Activated CD4-positive, alpha-beta memory T cell treated with anti-CD3 and anti-CD28 coated beads, Interleukin-2, amount 10 ng/mL, durations not matched to agents 7 days and 5 days (primary cell): ENCODE results near the gene ZNF827. TPM values are rescaled to one million over a fixed set of nuclear protein-coding genes. Genes with fewer than 3 reads are reported as not detected.

ENCODE experiments used
- CTCF ChIA-PET: fragments of 350-600 bp; sonication (Branson Sonifier 250); formaldehyde crosslinking; loops from one replicate; lab custom pipeline; 2021; ENCODE audit warnings: antibody characterized with exemption, inconsistent platforms; lab: Charles Lee
- POLR2A ChIA-PET: fragments of 350-600 bp; sonication (Branson Sonifier 250); formaldehyde crosslinking; loops from one replicate; lab custom pipeline; 2021; ENCODE audit warnings: antibody characterized with exemption; lab: Charles Lee
- DNase-seq: peaks from one replicate; pipeline ENCODE4 v3.0.0-alpha.2; 2020
- H3K27ac Mint-ChIP-seq: one replicate; pipeline ENCODE4 v1.8.0; 2021; ENCODE audit warnings: mild to moderate bottlenecking, mixed read lengths
- H3K27me3 Mint-ChIP-seq: one replicate; pipeline ENCODE4 v1.8.0; 2021; ENCODE audit warnings: mixed read lengths
- H3K36me3 Mint-ChIP-seq: one replicate; pipeline ENCODE4 v1.8.0; 2021; ENCODE audit warnings: low read depth, mixed read lengths
- H3K4me1 Mint-ChIP-seq: one replicate; pipeline ENCODE4 v1.8.0; 2021; ENCODE audit warnings: mixed read lengths
- H3K4me3 Mint-ChIP-seq: one replicate; pipeline ENCODE4 v1.8.0; 2021; ENCODE audit warnings: mild to moderate bottlenecking, mixed read lengths
- H3K9me3 Mint-ChIP-seq: one replicate; pipeline ENCODE4 v1.8.0; 2021; ENCODE audit warnings: mixed read lengths
- total RNA-seq, 2 experiments: library from RNA; stranded (reverse); gene quantifications; one replicate each; pipeline ENCODE4 v1.2.3, GENCODE V29; 2021

The ZNF827 gene
- total RNA-seq, 2 experiments from 2014 or later, result 7.9 to 10.3 TPM

GRCh38 chr4:145939856-145940255 lies 1.2 kb upstream of the ZNF827 start:
- Mint-ChIP-seq H3K4me1 (peaks cover 18% of the 10 kb centered on the region), H3K9me3 (no peaks in the 10 kb centered on the region), H3K4me3 (no peak overlapping the region), H3K27me3 (peaks cover 16% of the 10 kb centered on the region), H3K27ac (no peak overlapping the region), H3K36me3 (peaks cover 3% of the 10 kb centered on the region)
- CTCF ChIA-PET, result interaction anchor here (0.9 to 1.3 kb wide), 3 partner anchors 12 to 323 kb away, joined by 3 to 4 read pairs (median 4); no protein-coding TSS in a partner anchor
- no peak for DNase-seq
- POLR2A ChIA-PET, result no interaction called here

- ChIA-PET POLR2A (interaction anchor here (0.9 to 4.5 kb wide), 4 partner anchors 130 to 321 kb away, joined by 3 to 26 read pairs (median 4); partner anchors contain the start of gene MMAA), CTCF (interaction anchor here (1.0 to 1.3 kb wide), 4 partner anchors 12 to 320 kb away, joined by 3 to 4 read pairs (median 4); partner anchors contain the start of gene MMAA)
- no peaks in the 10 kb centered on the region for H3K9me3 Mint-ChIP-seq
- no peak for DNase-seq
- peaks cover 22% of the 10 kb centered on the region for H3K4me1 Mint-ChIP-seq
- H3K27me3 Mint-ChIP-seq, result peaks cover 16% of the 10 kb centered on the region
- peaks cover 3% of the 10 kb centered on the region for H3K36me3 Mint-ChIP-seq
- no peak overlapping the region for H3K27ac Mint-ChIP-seq
- no peak overlapping the region for H3K4me3 Mint-ChIP-seq
Observed at GRCh38 chr4:145939441-145939750, 773 bp upstream of the ZNF827 start.

DNA sequence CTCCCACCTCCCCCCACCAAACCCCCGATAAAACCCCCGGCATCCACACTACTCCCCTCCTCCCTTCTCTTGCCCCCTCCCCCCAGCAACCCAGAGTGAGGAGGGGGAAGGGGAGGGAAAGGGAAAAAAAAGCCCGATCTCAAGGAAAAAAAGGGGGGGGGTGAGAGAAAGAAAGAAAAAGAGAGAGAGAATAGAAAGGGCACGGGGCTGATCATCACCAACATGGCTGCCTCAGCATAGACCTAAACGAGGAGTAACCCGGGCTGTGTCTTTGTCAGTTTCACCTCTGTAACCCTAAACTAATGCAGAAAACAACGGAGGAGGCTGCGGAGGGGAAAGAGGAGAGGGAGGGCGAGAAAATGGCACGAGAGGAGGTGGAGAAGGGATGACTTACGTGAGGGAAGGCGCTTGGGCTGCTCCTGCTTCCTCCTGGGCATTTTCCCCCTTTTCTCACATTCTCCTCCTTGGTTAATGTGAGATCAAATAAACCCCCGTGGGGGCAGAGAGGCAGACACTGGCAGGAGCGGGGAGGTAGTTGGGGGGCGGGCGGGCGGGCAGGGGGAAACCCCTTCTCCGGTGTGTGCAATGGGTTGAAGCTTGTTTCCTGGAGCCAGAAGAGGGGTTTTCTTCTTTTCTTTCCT lies 532 bp downstream of the ZNF827 start:
- peaks cover 12% of the 10 kb centered on the region for H3K27me3 Mint-ChIP-seq
- peak overlapping the region; percentile 77 for H3K27ac Mint-ChIP-seq
- peak overlapping the region; percentile 91 for H3K4me3 Mint-ChIP-seq
- no peaks in the 10 kb centered on the region for H3K9me3 Mint-ChIP-seq
- H3K4me1 Mint-ChIP-seq, result peaks cover 26% of the 10 kb centered on the region
- H3K36me3 Mint-ChIP-seq, result peaks cover 3% of the 10 kb centered on the region
- CTCF ChIA-PET, result interaction anchor here (0.6 to 1.3 kb wide), 5 partner anchors 19 to 337 kb away, joined by 3 to 4 read pairs (median 3); no protein-coding TSS in a partner anchor
- peak; percentile 41 for DNase-seq
- POLR2A ChIA-PET, result interaction anchor here (1.4 to 4.5 kb wide), 3 partner anchors 107 to 319 kb away, joined by 4 to 26 read pairs (median 5); partner anchors contain the start of gene MMAA

DNA sequence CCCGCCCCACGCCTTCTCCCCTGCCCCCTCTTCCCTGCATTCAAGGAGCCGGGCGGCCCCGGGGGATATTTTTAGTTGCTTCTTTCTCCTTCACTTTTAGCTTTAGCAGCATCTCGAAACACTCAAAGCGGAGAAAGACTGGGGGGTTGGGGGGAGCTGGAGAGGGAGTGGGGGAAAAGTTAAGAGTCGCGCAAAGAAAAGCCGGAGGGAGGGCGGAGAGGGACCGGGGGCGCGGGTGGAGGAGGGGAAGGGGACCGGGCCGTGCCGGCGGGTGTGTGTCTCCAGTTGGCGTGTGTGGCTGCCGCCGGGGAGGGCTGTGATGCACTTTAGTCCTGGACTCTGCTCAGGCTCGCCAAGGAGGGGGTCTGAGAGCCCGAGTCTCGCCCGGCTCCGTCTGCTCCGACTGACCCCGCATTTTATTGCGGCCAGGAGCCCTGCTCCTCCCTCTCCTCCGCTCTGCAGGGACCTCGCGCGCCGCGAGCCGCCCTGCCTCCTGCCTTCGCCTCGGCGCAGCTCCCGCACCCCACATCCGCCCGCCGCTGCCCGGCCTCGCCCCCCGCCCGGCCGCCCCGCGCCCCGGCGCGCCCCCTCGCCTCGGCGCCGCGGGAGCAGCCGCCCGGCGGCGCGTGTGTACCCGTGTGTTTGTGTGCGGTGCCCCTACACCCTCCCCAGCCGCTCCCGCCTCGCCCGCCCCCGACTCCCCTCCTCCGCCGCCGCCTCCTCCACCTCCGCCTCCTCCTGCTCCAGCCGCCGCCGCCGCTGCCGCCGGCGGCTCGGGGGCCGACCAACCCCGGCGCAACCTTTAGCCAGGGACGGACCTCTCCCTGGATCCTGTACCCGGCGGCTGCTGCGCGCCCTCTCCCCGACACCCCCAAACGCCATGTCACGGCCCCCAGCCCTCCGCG lies 1.4 kb downstream of the ZNF827 start:
- Mint-ChIP-seq H3K36me3 (peaks cover 7% of the 10 kb centered on the region), H3K4me3 (peak overlapping the region; percentile 91), H3K4me1 (peaks cover 26% of the 10 kb centered on the region), H3K27ac (peak overlapping the region; percentile 63), H3K9me3 (no peaks in the 10 kb centered on the region), H3K27me3 (peaks cover 12% of the 10 kb centered on the region)
- ChIA-PET CTCF (interaction anchor here (0.6 to 0.7 kb wide), 3 partner anchors 121 to 1244 kb away, joined by 3 to 4 read pairs (median 3); no protein-coding TSS in a partner anchor), POLR2A (interaction anchor here (1.0 to 4.5 kb wide), 3 partner anchors 106 to 319 kb away, joined by 4 to 26 read pairs (median 5); partner anchors contain the start of gene MMAA)
- DNase-seq, result peak; percentile 61

- peaks cover 26% of the 10 kb centered on the region for H3K4me1 Mint-ChIP-seq
- peak overlapping the region; percentile 91 for H3K4me3 Mint-ChIP-seq
- DNase-seq, result peak; percentile 65
- peaks cover 12% of the 10 kb centered on the region for H3K27me3 Mint-ChIP-seq
- ChIA-PET POLR2A (interaction anchor here (1.0 to 4.5 kb wide), 3 partner anchors 106 to 318 kb away, joined by 4 to 26 read pairs (median 5); partner anchors contain the start of gene MMAA), CTCF (interaction anchor here (0.7 to 1.3 kb wide), 3 partner anchors 25 to 1245 kb away, joined by 3 read pairs; no protein-coding TSS in a partner anchor)
- H3K27ac Mint-ChIP-seq, result peak overlapping the region; percentile 73
- peaks cover 7% of the 10 kb centered on the region for H3K36me3 Mint-ChIP-seq
- H3K9me3 Mint-ChIP-seq, result no peaks in the 10 kb centered on the region
Observed at GRCh38 chr4:145936142-145936996, 2.3 kb downstream of the ZNF827 start.

DNA sequence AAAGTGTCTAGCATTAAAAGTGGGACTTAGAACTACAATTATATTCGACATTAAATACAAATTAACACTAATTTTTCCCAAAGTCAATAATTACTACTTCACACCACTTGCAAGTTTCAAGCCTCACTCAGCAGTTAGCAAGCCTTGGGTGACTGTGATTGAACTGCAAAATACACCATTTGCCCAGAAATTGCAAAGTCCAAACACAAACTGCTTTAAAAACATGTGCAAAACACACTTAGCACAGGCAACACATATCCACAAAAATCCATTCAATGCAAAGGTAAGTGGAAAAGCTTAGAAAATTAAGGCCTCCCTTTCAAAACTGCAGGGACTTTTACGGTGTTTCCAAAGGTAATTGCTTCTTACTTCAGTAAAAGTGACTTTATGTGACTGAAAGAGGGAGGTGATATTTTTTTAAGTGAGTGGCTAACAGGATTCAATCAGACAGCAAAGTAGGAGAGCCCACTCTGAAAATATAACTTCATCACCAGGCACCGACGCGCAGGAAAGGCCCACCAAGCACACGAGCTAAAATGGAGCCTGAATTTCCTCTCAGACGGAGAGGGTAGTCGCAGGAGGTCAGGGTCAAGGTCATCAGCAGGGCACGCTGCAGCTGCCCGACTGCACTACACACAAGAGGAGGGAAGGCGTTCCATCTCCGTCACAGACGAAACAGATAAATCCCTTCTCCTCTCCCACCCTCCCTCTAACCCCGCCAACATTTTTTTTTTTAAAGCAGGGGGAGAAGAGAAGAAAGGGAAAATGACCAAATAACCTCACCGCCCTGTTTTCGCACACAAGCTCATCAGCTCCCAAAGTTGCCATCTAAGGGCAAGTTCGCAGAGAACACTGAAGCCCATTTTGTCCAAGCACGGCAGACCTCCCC lies 3.1 kb downstream of the ZNF827 start:
- POLR2A ChIA-PET, result interaction anchor here (4.5 kb wide), 1 partner anchor 317 kb away, joined by 26 read pairs; the partner anchor contains the start of gene MMAA
- Mint-ChIP-seq H3K4me3 (peak overlapping the region; percentile 91), H3K4me1 (peaks cover 26% of the 10 kb centered on the region), H3K27me3 (peaks cover 12% of the 10 kb centered on the region), H3K27ac (peak overlapping the region; percentile 73), H3K36me3 (peaks cover 7% of the 10 kb centered on the region), H3K9me3 (no peaks in the 10 kb centered on the region)
- CTCF ChIA-PET, result interaction anchor here (1.3 kb wide), 1 partner anchor 24 kb away, joined by 3 read pairs; no protein-coding TSS in a partner anchor
- peak; percentile 21 for DNase-seq

GRCh38 chr4:145934434-145935047 lies 4.1 kb downstream of the ZNF827 start:
- Mint-ChIP-seq H3K4me1 (peaks cover 26% of the 10 kb centered on the region), H3K36me3 (peaks cover 7% of the 10 kb centered on the region), H3K27me3 (peaks cover 10% of the 10 kb centered on the region), H3K9me3 (no peaks in the 10 kb centered on the region), H3K27ac (no peak overlapping the region), H3K4me3 (peak overlapping the region; percentile 25)
- ChIA-PET POLR2A (no interaction called here), CTCF (no interaction called here)
- DNase-seq, result no peak

DNA sequence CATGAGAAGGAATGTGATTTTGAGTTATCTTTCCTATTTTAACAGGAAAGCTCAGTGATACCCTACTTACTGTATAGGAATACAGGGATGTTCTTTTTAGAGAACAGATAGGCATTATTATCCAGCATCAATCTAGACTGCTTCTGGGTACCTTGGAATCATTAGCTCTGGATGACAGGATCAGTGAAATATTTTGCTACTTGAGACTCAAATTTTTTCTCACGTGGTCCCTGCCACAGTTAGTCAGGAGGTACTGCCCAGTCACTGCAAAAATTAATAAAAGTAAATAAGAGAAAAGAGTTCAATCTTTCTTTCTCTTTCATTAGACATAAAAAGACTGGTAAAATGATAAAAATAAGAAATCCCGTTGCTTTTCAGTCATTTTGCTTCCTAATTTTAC lies 5.5 kb downstream of the ZNF827 start:
- CTCF ChIA-PET, result no interaction called here
- Mint-ChIP-seq H3K4me1 (peaks cover 21% of the 10 kb centered on the region), H3K9me3 (no peaks in the 10 kb centered on the region), H3K4me3 (no peak overlapping the region), H3K27me3 (peaks cover 2% of the 10 kb centered on the region), H3K36me3 (peaks cover 7% of the 10 kb centered on the region), H3K27ac (no peak overlapping the region)
- DNase-seq, result no peak
- POLR2A ChIA-PET, result no interaction called here

- ChIA-PET POLR2A (no interaction called here), CTCF (no interaction called here)
- Mint-ChIP-seq H3K4me3 (no peak overlapping the region), H3K9me3 (peaks cover 2% of the 10 kb centered on the region), H3K27ac (no peak overlapping the region), H3K36me3 (peaks cover 6% of the 10 kb centered on the region), H3K4me1 (peaks cover 21% of the 10 kb centered on the region), H3K27me3 (no peaks in the 10 kb centered on the region)
- DNase-seq, result no peak
Observed at GRCh38 chr4:145931403-145931802, 7.2 kb downstream of the ZNF827 start.

GRCh38 chr4:145930592-145930991 lies 8.0 kb downstream of the ZNF827 start:
- ChIA-PET CTCF (no interaction called here), POLR2A (no interaction called here)
- Mint-ChIP-seq H3K4me1 (peaks cover 15% of the 10 kb centered on the region), H3K4me3 (no peak overlapping the region), H3K27me3 (no peaks in the 10 kb centered on the region), H3K9me3 (peaks cover 8% of the 10 kb centered on the region), H3K36me3 (peaks cover 14% of the 10 kb centered on the region), H3K27ac (no peak overlapping the region)
- no peak for DNase-seq
